Measurements from ENCODE around the gene HNRNPR. TPM values are rescaled to one million over a fixed set of nuclear protein-coding genes. Genes with fewer than 3 reads are reported as not detected.
A peak's percentile ranks its signal among the peaks of the same experiment; 100 is the strongest.

The HNRNPR gene
- total RNA-seq, 1 experiment from 2014 or later: 101 TPM

GRCh38 chr1:23369335-23370013 lies 25.4 kb upstream of the HNRNPR start, which contains the start of gene ZNF436:
ZNF436 (minus strand) TSS chr1:23369836; CDS start chr1:23368005, 1,831 bp downstream.
- peak; percentile 83 for DNase-seq (ENCODE audit: low spot score)

GRCh38 chr1:23368562-23369334 lies 24.7 kb upstream of the HNRNPR start:
- DNase-seq (ENCODE audit: low spot score): peak; percentile 94

GRCh38 chr1:23367791-23368561 lies 23.9 kb upstream of the HNRNPR start:
- DNase-seq (ENCODE audit: low spot score): peak; percentile 98

- DNase-seq (ENCODE audit: low spot score): no peak
Observed at GRCh38 chr1:23367451-23367790, 23.3 kb upstream of the HNRNPR start.

GRCh38 chr1:23366598-23366997 lies 22.5 kb upstream of the HNRNPR start:
- DNase-seq (ENCODE audit: low spot score): peak; percentile 19

GRCh38 chr1:23366146-23366545 lies 22.1 kb upstream of the HNRNPR start:
- DNase-seq (ENCODE audit: low spot score): no peak

- no peak for DNase-seq (ENCODE audit: low spot score)
Observed at GRCh38 chr1:23362218-23362713, 18.2 kb upstream of the HNRNPR start.

GRCh38 chr1:23358310-23358875 lies 14.3 kb upstream of the HNRNPR start:
- DNase-seq (ENCODE audit: low spot score): no peak

GRCh38 chr1:23357138-23357908 lies 13.2 kb upstream of the HNRNPR start:
- no peak for DNase-seq (ENCODE audit: low spot score)

- no peak for DNase-seq (ENCODE audit: low spot score)
Observed at GRCh38 chr1:23356471-23357137, 12.5 kb upstream of the HNRNPR start.

- DNase-seq (ENCODE audit: low spot score): no peak
Observed at GRCh38 chr1:23354245-23354644, 10.2 kb upstream of the HNRNPR start.

GRCh38 chr1:23352096-23352695 lies 8.1 kb upstream of the HNRNPR start:
- DNase-seq (ENCODE audit: low spot score): no peak

GRCh38 chr1:23345920-23346319 lies 1.8 kb upstream of the HNRNPR start:
- no peak for DNase-seq (ENCODE audit: low spot score)

GRCh38 chr1:23344987-23345472 lies 946 bp upstream of the HNRNPR start:
- DNase-seq (ENCODE audit: low spot score): peak; percentile 67

- DNase-seq (ENCODE audit: low spot score): peak; percentile 48
Observed at GRCh38 chr1:23343221-23344110, 618 bp downstream of the HNRNPR start.

GRCh38 chr1:23341931-23342692 lies 2.0 kb downstream of the HNRNPR start:
- no peak for DNase-seq (ENCODE audit: low spot score)

GRCh38 chr1:23339632-23340031 lies 4.5 kb downstream of the HNRNPR start:
- DNase-seq (ENCODE audit: low spot score): no peak

GRCh38 chr1:23337869-23338268 lies 6.2 kb downstream of the HNRNPR start:
- no peak for DNase-seq (ENCODE audit: low spot score)

Measured in HT-29 (cell line).